ENCODE measurements around the gene HIVEP1.
A peak's percentile ranks its signal among the peaks of the same experiment; 100 is the strongest.

DNA sequence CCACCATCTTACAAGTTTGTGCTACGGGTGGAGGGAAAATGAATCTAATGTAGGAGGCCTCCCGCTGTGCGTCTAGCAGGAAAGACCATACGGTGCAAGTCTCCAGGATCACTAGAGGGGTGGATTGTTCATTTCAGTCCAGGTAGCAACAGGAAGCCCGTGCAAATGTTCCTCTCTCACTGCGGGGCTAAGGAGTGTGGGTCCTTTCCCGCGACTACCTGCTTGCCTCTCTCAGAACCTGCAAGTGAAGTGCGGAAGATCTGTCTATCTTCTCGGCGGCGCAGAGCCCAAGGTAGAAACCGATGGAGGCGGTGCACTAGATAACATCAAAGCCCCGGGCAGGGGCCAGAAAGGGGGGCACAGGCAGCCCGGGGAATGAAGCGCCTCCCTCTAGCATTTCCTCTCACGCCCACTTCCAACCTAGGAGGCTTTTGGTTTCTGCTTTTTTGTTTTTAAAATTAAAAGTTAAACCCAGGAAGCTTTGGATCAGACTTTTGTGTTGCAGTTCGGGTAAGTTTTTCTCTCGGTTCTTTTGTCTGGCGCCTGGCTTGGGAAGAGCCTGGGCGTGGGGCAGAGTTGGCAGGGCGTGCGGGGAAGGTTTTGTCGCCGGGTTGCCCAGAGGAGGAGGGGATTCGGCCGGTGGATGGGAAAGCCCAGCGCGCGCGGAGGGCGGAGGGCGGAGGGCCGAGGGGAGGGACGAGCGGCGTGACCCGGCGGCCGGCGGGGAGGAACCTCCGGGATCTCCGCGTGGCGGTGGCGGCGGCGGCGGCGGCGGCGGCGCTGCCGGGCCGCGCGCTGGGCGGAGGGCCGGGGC is 3.5 kb upstream of the HIVEP1 start:
- TF ChIP-seq POLR2A (IDR thresholded peaks at IDR 0.05; ENCODE audit: low read depth, low read length) (peak; percentile 91), TAF1 (IDR thresholded peaks at IDR 0.05; ENCODE audit: borderline replicate concordance, low read depth, low read length) (peak; percentile 91)

Data from GM12892 (cell line).